Measurements from ENCODE around the gene SCUBE3.

DNA sequence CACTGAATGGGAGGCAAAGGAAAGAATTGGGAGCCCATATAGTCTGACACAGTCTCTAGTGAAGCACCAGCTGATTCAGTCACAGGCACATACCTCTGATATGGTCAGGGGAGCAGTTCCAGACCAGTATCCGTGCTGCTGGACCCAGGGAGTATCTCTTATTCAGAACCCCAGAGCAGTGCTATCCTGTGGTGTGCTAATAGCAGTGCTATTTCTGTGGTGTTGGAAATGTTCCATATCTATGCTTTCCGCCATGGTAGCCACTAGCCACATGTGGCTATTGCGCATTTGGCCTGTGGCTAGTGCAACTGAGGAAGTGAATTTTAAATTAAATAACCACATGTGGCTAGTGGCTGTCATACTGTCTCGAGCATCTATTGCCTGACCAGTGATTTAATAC is 11.0 kb downstream of the SCUBE3 start:
- TF ChIP-seq, protein P1, sequence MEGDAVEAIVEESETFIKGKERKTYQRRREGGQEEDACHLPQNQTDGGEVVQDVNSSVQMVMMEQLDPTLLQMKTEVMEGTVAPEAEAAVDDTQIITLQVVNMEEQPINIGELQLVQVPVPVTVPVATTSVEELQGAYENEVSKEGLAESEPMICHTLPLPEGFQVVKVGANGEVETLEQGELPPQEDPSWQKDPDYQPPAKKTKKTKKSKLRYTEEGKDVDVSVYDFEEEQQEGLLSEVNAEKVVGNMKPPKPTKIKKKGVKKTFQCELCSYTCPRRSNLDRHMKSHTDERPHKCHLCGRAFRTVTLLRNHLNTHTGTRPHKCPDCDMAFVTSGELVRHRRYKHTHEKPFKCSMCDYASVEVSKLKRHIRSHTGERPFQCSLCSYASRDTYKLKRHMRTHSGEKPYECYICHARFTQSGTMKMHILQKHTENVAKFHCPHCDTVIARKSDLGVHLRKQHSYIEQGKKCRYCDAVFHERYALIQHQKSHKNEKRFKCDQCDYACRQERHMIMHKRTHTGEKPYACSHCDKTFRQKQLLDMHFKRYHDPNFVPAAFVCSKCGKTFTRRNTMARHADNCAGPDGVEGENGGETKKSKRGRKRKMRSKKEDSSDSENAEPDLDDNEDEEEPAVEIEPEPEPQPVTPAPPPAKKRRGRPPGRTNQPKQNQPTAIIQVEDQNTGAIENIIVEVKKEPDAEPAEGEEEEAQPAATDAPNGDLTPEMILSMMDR (IDR thresholded peaks at IDR 0.05) = no peak
- TF ChIP-seq POLR2A (IDR thresholded peaks at IDR 0.05) = no peak
- TF ChIP-seq POLR2AphosphoS5 (IDR thresholded peaks at IDR 0.05; ENCODE audit: insufficient read depth in 1 of 2, low read depth in 1 of 2) = no peak
